Measurements from ENCODE around the gene CFAP61. TPM values are rescaled to one million over a fixed set of nuclear protein-coding genes. Genes with fewer than 3 reads are reported as not detected.

Gene CFAP61
- total and polyA plus RNA-seq, 9 of the 15 experiments (the other 6 are each of a cell fraction or from before 2014, with no cell fraction given): 0.11 TPM; not detected in 8

DNA sequence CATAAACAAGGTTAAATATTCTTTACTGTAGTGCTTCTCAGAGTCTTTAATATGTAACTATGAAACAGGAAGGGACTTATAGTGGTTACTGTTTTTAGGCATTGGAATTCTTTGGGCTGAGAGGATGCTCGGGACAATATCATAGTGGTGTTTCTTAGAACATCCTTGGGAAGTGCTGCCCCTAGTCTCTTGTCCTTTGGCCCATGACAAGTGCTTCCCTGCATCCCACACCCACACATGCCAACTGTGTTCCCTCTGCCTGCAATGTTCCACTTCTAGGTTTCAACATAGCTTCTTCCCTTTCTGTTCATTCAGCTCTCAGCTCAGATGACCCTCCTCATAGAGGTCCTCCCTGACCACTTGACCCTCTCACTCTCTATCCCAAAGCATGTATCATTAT, 37.6 kb downstream of the CFAP61 start (continued):
- TF ChIP-seq TAF7 (tag; IDR thresholded peaks at IDR 0.05): no peak
- no peak for TF ChIP-seq MCM3 (IDR thresholded peaks at IDR 0.05)
- TF ChIP-seq, protein P1, sequence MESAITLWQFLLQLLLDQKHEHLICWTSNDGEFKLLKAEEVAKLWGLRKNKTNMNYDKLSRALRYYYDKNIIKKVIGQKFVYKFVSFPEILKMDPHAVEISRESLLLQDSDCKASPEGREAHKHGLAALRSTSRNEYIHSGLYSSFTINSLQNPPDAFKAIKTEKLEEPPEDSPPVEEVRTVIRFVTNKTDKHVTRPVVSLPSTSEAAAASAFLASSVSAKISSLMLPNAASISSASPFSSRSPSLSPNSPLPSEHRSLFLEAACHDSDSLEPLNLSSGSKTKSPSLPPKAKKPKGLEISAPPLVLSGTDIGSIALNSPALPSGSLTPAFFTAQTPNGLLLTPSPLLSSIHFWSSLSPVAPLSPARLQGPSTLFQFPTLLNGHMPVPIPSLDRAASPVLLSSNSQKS (CRISPR knock-in tag; IDR thresholded peaks at IDR 0.05): no peak
- TF ChIP-seq BRF1 (IDR thresholded peaks at IDR 0.05; ENCODE audit: borderline replicate concordance, extremely low read depth, insufficient read length): no peak
- no peak for TF ChIP-seq DACH1 (IDR thresholded peaks at IDR 0.05; ENCODE audit: partially characterized antibody)
- TF ChIP-seq DNMT1 (IDR thresholded peaks at IDR 0.05): no peak

DNA sequence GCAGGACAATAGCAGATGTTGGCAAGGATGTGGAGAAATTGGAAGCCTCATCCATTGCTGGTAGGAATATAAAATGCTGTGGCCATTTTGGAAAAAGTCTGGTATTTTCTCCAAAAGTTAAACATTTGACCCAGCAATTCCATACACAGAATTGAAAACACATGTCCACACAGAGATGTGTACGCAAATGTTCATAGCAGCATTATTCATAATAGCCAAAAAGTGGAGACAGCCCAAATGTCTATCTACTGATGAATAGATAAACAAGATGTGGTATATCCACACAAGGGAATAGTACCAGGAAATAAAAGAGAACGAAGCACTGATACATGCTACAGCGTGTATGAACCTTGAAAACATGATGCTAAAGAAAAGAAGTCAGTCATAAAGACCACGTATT, 40.5 kb downstream of the CFAP61 start:
- ATAC-seq (no peak), FAIRE-seq (no peak), DNase-seq (ENCODE audit: extremely low read depth in 1 of 4, low spot score in 3 of 4) (no peak)
- no peaks in the 10 kb centered on the region for H3K9me1 ChIP-seq (ENCODE audit: control insufficient read depth, insufficient read depth, low read length)
- no peaks in the 10 kb centered on the region for H4K20me1 ChIP-seq (replicated peaks; ENCODE audit: control insufficient read depth, insufficient read depth, low read length)
- H3K4me1 ChIP-seq (replicated peaks in 1 of 2; ENCODE audit: control insufficient read depth in 2 of 2, insufficient read depth in 2 of 2, low read length in 2 of 2): no peaks in the 10 kb centered on the region
- no peaks in the 10 kb centered on the region for H3K9me3 ChIP-seq (replicated peaks; ENCODE audit: control insufficient read depth, insufficient read depth, low read depth, low read length)
- ChIA-PET POLR2A (no interaction called here), CTCF (ENCODE audit: low intra/inter-chr PET ratio) (no interaction called here)
- no peak overlapping the region for H3K4me2 ChIP-seq (ENCODE audit: insufficient read depth, low read length)
- in situ Hi-C loops (cut with MboI) (loop anchor here (25.0 kb wide), 2 partner anchors 469 to 719 kb away; no protein-coding TSS in a partner anchor), intact Hi-C loops (cut with micrococcal nuclease) (no loop called here)
- H3K36me3 ChIP-seq (ENCODE audit: control insufficient read depth, insufficient read depth, low read length): no peaks in the 10 kb centered on the region
- H3K79me2 ChIP-seq (ENCODE audit: control insufficient read depth, insufficient read depth, low read length): no peaks in the 10 kb centered on the region
- 0% methylated on average over 4 of the region's 4 CpGs for WGBS (ENCODE audit: insufficient coverage, low coverage, missing lambda C conversion rate)
- no peak for TF ChIP-seq IFI16 (CRISPR knock-in tag; IDR thresholded peaks at IDR 0.05)
- no peak for TF ChIP-seq SMAD2 (IDR thresholded peaks at IDR 0.05; ENCODE audit: low read depth, low read length)
- no peak for TF ChIP-seq NEUROD1 (IDR thresholded peaks at IDR 0.05; ENCODE audit: borderline replicate concordance, low read depth, low read length, partially characterized antibody)
- TF ChIP-seq, protein P2, sequence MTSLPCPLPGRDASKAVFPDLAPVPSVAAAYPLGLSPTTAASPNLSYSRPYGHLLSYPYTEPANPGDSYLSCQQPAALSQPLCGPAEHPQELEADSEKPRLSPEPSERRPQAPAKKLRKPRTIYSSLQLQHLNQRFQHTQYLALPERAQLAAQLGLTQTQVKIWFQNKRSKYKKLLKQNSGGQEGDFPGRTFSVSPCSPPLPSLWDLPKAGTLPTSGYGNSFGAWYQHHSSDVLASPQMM (CRISPR knock-in tag; IDR thresholded peaks at IDR 0.05): no peak
- TF ChIP-seq SLC30A9 (CRISPR knock-in tag; IDR thresholded peaks at IDR 0.05): no peak
- no peak for TF ChIP-seq FOXJ2 (tag; IDR thresholded peaks at IDR 0.05)
- no peak for TF ChIP-seq ZNF121 (CRISPR knock-in tag; conservative IDR thresholded peaks at IDR 0.05)
- no peak for TF ChIP-seq ETV5 (CRISPR knock-in tag; IDR thresholded peaks at IDR 0.05; ENCODE audit: low read depth)
- no peak for TF ChIP-seq DDX20 (tag; IDR thresholded peaks at IDR 0.05; ENCODE audit: low read depth)
- no peak for TF ChIP-seq ZNF311 (CRISPR knock-in tag; IDR thresholded peaks at IDR 0.05)
- TF ChIP-seq U2AF1 (optimal IDR thresholded peaks at IDR 0.05; ENCODE audit: low read depth, low read length): no peak
- TF ChIP-seq NR4A1 (CRISPR knock-in tag; IDR thresholded peaks at IDR 0.05): no peak
- TF ChIP-seq NR4A1 (tag; IDR thresholded peaks at IDR 0.05): no peak
- TF ChIP-seq FOXK1 (CRISPR knock-in tag; IDR thresholded peaks at IDR 0.05; ENCODE audit: borderline replicate concordance): no peak
- TF ChIP-seq, protein P3, sequence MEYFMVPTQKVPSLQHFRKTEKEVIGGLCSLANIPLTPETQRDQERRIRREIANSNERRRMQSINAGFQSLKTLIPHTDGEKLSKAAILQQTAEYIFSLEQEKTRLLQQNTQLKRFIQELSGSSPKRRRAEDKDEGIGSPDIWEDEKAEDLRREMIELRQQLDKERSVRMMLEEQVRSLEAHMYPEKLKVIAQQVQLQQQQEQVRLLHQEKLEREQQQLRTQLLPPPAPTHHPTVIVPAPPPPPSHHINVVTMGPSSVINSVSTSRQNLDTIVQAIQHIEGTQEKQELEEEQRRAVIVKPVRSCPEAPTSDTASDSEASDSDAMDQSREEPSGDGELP (CRISPR knock-in tag; IDR thresholded peaks at IDR 0.05; ENCODE audit: borderline replicate concordance): no peak
- no peak overlapping the region for H2AFZ ChIP-seq (ENCODE audit: low read depth, low read length)
- no peak overlapping the region for H3K27ac ChIP-seq (ENCODE audit: extremely low read depth, low read depth, low read length)
- no TSS peak for BruUV-seq (replicated peaks)
- peaks cover 2 to 10% of the 10 kb centered on the region in 2 experiments; a peak in 2 of 5 replicates for H3K27me3 ChIP-seq (ENCODE audit: control insufficient read depth in 2 of 2, insufficient read depth in 2 of 2, low read length in 2 of 2)
- H3K9ac ChIP-seq (ENCODE audit: insufficient read depth in 1 of 2, low read depth in 2 of 2, low read length in 2 of 2): no peak overlapping the region
- no peak overlapping the region for H3K4me3 ChIP-seq
